Measurements from ENCODE around the gene LRRC2. TPM values are rescaled to one million over a fixed set of nuclear protein-coding genes. Genes with fewer than 3 reads are reported as not detected.
"Not testable (repeated sequence)": the region's sequence is repeated elsewhere in the genome, so short reads cannot be mapped to it uniquely, and the experiment has no call there.

LRRC2 gene
- total and polyA plus RNA-seq, 2 experiments from 2014 or later, result 0.60 to 4.4 TPM

DNA sequence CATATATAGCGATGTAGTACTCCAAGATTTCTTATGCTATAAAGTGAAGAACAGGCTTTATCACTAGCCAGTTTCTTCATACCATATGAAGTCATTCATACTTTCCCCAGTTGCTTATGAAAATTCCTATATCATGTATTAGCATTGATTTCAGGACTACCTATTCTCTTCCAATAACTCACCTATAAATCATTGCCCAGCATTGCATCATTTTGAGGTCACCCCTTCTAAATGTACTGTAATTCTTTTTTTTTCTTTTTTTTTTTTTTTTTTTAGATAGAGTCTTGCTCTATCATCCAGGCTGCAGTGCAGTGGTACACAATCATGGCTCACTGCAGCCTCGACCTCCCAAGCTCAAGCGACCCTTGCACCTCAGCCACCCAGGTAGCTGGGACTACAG lies 41.3 kb downstream of the LRRC2 start:
- TF ChIP-seq, protein P1, sequence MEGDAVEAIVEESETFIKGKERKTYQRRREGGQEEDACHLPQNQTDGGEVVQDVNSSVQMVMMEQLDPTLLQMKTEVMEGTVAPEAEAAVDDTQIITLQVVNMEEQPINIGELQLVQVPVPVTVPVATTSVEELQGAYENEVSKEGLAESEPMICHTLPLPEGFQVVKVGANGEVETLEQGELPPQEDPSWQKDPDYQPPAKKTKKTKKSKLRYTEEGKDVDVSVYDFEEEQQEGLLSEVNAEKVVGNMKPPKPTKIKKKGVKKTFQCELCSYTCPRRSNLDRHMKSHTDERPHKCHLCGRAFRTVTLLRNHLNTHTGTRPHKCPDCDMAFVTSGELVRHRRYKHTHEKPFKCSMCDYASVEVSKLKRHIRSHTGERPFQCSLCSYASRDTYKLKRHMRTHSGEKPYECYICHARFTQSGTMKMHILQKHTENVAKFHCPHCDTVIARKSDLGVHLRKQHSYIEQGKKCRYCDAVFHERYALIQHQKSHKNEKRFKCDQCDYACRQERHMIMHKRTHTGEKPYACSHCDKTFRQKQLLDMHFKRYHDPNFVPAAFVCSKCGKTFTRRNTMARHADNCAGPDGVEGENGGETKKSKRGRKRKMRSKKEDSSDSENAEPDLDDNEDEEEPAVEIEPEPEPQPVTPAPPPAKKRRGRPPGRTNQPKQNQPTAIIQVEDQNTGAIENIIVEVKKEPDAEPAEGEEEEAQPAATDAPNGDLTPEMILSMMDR (IDR thresholded peaks at IDR 0.05; ENCODE audit: poor library complexity), result no peak
- TF ChIP-seq EZH2 (IDR thresholded peaks at IDR 0.05; ENCODE audit: borderline replicate concordance) (no peak), EZH2phosphoT487 (IDR thresholded peaks at IDR 0.05; ENCODE audit: low read depth, severe bottlenecking, unreplicated experiment) (no peak)

GRCh38 chr3:46524008-46524407 lies 42.1 kb downstream of the LRRC2 start:
- H3K4me1 ChIP-seq (ENCODE audit: insufficient read depth), result no peaks in the 10 kb centered on the region
- no peaks in the 10 kb centered on the region for H4K20me1 ChIP-seq (ENCODE audit: insufficient read depth, poor library complexity, severe bottlenecking)
- H2AFZ ChIP-seq, result no peak overlapping the region
- no peaks in the 10 kb centered on the region for H3K36me3 ChIP-seq (replicated peaks; ENCODE audit: insufficient read depth, low read depth)
- H3K4me2 ChIP-seq, result no peak overlapping the region
- no peaks in the 10 kb centered on the region for H3K79me2 ChIP-seq
- H3K27ac ChIP-seq, result no peak overlapping the region
- H3K9me2 ChIP-seq (replicated peaks; ENCODE audit: insufficient read depth), result no peaks in the 10 kb centered on the region
- H3K9me3 ChIP-seq (ENCODE audit: low read depth), result no peaks in the 10 kb centered on the region
- H3K4me3 ChIP-seq, result no peak overlapping the region
- no peaks in the 10 kb centered on the region for H3K27me3 ChIP-seq
- no peak for DNase-seq (ENCODE audit: low spot score)
- WGBS (ENCODE audit: low lambda C conversion rate, missing lambda C conversion rate), result 81% methylated on average over 3 of the region's 3 CpGs
- TF ChIP-seq EZH2phosphoT487 (IDR thresholded peaks at IDR 0.05; ENCODE audit: low read depth, severe bottlenecking, unreplicated experiment) (no peak), EZH2 (IDR thresholded peaks at IDR 0.05; ENCODE audit: borderline replicate concordance) (no peak)
- TF ChIP-seq, protein P1 (IDR thresholded peaks at IDR 0.05; ENCODE audit: poor library complexity), result no peak

More for the DNA sequence above, 41.3 kb downstream of the LRRC2 start:
- no peak overlapping the region for H3K4me3 ChIP-seq
- no peaks in the 10 kb centered on the region for H3K79me2 ChIP-seq
- no peaks in the 10 kb centered on the region for H4K20me1 ChIP-seq (ENCODE audit: insufficient read depth, poor library complexity, severe bottlenecking)
- no peak overlapping the region for H3K27ac ChIP-seq
- H3K36me3 ChIP-seq (replicated peaks; ENCODE audit: insufficient read depth, low read depth), result no peaks in the 10 kb centered on the region
- H3K9me2 ChIP-seq (replicated peaks; ENCODE audit: insufficient read depth), result no peaks in the 10 kb centered on the region
- H3K27me3 ChIP-seq, result no peaks in the 10 kb centered on the region
- 95% methylated on average over 3 of the region's 3 CpGs for WGBS (ENCODE audit: low lambda C conversion rate, missing lambda C conversion rate)
- no peak overlapping the region for H2AFZ ChIP-seq
- H3K4me1 ChIP-seq (ENCODE audit: insufficient read depth), result no peaks in the 10 kb centered on the region
- DNase-seq (ENCODE audit: low spot score), result no peak
- H3K4me2 ChIP-seq, result no peak overlapping the region
- no peaks in the 10 kb centered on the region for H3K9me3 ChIP-seq (ENCODE audit: low read depth)

DNA sequence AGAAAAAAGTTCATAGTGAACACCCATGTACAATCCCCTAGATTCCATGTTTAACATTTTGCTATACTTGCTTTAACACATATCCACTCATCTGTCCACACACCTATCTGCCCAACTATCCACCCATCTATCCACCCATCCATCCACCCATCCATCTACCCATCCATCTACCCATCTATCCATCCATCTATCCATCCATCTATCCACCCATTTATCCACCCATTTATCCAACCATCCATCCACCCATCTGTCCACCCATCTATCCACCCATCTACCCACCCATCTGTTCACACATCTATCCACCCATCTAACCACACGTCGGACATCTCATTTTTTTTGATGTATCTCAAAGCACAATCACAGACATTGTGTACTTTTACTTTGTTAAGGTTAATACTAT lies 42.5 kb downstream of the LRRC2 start:
- TF ChIP-seq, protein P1 (IDR thresholded peaks at IDR 0.05; ENCODE audit: poor library complexity), result no peak
- TF ChIP-seq EZH2phosphoT487 (IDR thresholded peaks at IDR 0.05; ENCODE audit: low read depth, severe bottlenecking, unreplicated experiment) (no peak), EZH2 (IDR thresholded peaks at IDR 0.05; ENCODE audit: borderline replicate concordance) (no peak)
- Histone ChIP-seq H3K4me2 (no peak overlapping the region), H3K9me3 (ENCODE audit: low read depth) (no peaks in the 10 kb centered on the region), H4K20me1 (ENCODE audit: insufficient read depth, poor library complexity, severe bottlenecking) (no peaks in the 10 kb centered on the region), H3K27me3 (no peaks in the 10 kb centered on the region), H3K79me2 (no peaks in the 10 kb centered on the region), H3K36me3 (replicated peaks; ENCODE audit: insufficient read depth, low read depth) (no peaks in the 10 kb centered on the region), H3K4me1 (ENCODE audit: insufficient read depth) (no peaks in the 10 kb centered on the region), H3K27ac (no peak overlapping the region), H3K4me3 (no peak overlapping the region), H2AFZ (no peak overlapping the region), H3K9me2 (replicated peaks; ENCODE audit: insufficient read depth) (no peaks in the 10 kb centered on the region)
- WGBS (ENCODE audit: low lambda C conversion rate, missing lambda C conversion rate), result 98% methylated on average over 2 of the region's 2 CpGs
- DNase-seq (ENCODE audit: low spot score), result no peak

DNA sequence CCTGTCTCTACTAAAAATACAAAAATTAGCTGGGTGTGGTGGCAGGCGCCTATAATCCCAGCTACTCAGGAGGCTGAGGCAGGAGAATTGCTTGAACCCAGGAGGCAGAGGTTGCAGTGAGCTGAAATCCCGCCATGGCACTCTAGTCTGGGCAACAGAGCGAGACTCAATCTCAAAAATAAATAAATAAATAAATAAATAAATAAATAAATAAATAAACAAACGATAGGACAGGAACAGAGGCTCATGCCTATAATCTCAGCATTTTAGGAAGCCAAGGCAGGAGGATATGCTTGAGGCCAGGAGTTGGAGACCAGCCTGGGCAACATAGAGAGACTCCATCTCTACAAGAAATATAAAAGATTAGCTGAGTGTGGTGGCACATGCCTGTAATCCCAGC lies 43.9 kb downstream of the LRRC2 start:
- H3K4me2 ChIP-seq; H4K20me1 ChIP-seq (ENCODE audit: insufficient read depth, poor library complexity, severe bottlenecking); H3K4me1 ChIP-seq (ENCODE audit: insufficient read depth); H3K79me2 ChIP-seq; H3K9me2 ChIP-seq (replicated peaks; ENCODE audit: insufficient read depth); H3K27me3 ChIP-seq; H3K27ac ChIP-seq; DNase-seq (ENCODE audit: low spot score); H3K4me3 ChIP-seq; H2AFZ ChIP-seq; H3K36me3 ChIP-seq (replicated peaks; ENCODE audit: insufficient read depth, low read depth); H3K9me3 ChIP-seq (ENCODE audit: low read depth): not testable (repeated sequence)
- WGBS (ENCODE audit: low lambda C conversion rate, missing lambda C conversion rate), result 84% methylated on average over 4 of the region's 4 CpGs
